Stimulated activated CD4-positive, alpha-beta T cell treated with anti-CD3 and anti-CD28 coated beads, Interleukin-1b, Interleukin-23, amount 100 ng/mL, for 24 hours (primary cell): ENCODE results near the gene RAB22A.
"Not testable (repeated sequence)": the region's sequence is repeated elsewhere in the genome, so short reads cannot be mapped to it uniquely, and the experiment has no call there.

Experiments
- DNase-seq, 4 experiments: peaks; one replicate each; pipeline ENCODE4 v3.0.0-alpha.2; 2020; ENCODE audit warnings: low read depth in 4 of 4, low spot score in 1 of 4

Gene RAB22A

DNA sequence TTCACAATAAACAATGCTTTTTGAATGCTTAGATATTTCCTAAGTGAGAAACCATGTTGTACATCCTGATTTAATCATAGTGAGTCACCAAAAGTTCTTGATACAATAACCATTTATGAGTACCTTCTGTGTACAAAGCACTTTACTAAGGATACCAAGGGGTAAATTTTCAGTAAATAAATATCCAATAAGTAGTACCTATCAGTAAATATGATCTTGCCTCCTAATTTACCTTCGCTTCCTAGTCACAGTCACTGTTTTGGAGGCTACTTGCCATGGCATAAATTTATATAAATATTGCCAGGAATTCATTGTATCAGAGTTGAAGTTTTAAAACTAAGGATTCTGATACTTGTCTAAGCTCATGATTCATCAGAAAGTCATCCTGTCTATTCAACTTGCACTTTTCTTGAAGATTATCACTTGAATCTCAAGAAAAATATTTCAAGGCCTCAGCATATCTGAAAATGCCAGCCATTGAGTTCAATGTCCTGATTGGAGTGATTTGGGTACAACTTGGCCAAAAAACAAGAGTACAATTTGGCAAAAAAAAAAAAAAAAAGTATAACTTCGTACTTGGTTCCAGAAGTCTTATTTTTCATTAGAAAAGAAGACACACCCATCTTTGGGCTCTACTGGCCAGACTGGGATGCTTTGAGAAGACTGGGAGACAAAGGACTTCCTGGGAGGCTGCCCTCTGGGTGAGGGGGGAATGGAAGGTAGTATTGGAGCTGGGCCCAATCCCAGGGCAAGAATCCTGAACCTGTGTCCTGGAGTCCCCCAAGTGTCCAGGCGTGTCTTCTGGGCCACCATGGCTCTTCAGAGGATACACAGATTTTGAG is 32.8 kb downstream of the RAB22A start:
- no peak for DNase-seq

DNA sequence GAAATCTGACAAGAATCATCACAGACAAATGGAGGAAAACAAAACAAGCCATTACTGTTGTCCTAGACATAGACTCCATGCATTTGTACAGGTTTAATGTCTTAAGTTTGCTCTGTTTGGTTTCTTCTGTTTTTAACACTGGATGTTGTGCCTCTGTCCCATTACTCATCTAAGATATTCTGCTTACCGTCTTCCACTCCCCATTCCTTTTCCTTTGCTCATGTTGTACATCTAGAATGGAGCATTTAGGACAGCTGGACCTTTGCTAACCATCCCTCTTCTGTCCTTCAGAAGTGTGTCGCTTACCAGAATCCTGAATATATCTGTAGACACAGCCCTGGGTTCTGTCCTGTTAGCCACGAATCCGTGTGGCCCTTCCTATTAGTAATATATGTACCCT is 35.2 kb downstream of the RAB22A start:
- no peak for DNase-seq

DNA sequence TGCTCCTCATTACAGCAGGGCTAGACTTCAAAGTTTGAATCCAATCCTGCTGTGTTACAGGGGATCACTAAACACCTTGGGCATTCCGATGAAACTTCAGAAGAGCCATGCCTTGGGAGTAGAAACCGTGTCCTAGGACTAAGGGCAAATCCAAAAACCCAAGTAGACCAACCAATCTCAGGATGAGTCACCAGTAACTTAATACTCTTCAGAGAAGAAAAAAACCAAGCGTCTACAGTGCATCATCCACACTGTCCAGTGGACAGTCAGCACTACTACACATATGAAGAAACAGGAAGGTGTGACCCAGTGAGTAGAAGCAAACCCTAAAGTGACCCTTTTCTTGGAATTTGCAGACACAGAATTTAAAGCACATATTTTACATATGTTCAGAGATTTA is 40.1 kb downstream of the RAB22A start:
- DNase-seq: no peak

- peak in 1 of 4 experiments; percentile 12 for DNase-seq
Measured at GRCh38 chr20:58352468-58352867, 43.0 kb downstream of the RAB22A start.

DNA sequence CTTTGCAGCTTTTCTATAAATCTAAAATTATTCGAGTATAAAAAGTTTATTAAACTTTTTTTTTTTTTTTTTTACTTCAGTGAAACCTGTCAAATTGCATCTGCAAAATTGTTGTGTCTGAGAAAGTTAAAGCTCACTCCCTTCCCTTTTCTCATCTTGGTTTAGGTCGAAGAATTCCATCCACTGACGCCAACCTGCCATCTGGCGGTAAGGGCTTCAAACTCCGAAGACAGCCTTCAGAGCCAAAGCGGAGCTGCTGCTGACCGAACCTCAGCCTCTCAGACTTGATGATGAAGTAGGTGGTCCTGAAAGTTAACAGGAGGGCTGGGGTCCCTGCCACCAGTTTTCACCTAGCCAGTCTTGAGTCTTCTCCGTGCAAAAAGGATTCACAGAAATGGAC is 49.9 kb downstream of the RAB22A start:
- DNase-seq: no peak

- DNase-seq: no peak
Measured at GRCh38 chr20:58360936-58361335, 51.4 kb downstream of the RAB22A start.

GRCh38 chr20:58361481-58362205 is 52.1 kb downstream of the RAB22A start:
- no peak for DNase-seq

- no peak for DNase-seq
Measured at GRCh38 chr20:58362206-58362516, 52.6 kb downstream of the RAB22A start.

DNA sequence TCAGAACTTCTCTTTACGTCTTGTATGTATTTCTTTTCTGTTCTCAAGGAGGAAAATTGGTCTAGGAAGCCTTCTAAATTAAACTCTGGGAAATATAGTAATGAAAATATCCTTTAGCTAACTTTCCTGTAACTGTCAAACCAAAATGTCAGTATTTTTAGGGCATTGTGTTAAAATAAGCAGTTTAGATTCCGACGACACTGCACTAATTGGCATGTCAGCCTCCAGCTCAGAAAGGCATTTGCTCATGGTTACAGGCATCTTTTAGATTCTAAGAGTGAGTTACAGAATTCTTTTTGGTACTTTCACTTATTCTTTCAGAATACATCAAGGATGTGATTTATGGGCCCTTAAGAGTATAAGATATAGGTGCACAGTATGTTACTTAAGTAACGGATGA is 53.5 kb downstream of the RAB22A start:
- DNase-seq: no peak

DNA sequence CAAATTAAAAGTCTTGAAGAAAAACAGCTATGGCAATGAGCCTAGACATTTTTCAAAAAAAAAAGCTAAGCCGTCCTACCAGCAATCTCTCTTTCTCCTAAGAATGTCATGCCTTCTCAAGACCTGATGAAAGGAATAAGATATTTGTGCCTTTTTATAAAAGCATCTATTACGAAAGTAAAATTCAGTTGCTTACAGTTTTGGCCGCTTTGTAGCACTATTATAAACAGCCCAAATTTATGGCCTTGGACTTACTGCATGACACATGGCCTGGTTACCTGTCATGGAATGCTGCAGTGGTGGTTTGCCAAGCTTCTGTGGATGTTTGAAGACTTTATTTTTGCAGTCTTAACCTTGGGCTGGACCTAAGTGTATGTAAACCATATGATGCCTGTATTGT is 57.4 kb downstream of the RAB22A start:
- no peak for DNase-seq

GRCh38 chr20:58372806-58373205 is 63.3 kb downstream of the RAB22A start:
- DNase-seq: no peak

GRCh38 chr20:58373296-58373695 is 63.8 kb downstream of the RAB22A start:
- DNase-seq: not testable (repeated sequence)

- DNase-seq: no peak
Measured at GRCh38 chr20:58374027-58374850, 64.7 kb downstream of the RAB22A start.

DNA sequence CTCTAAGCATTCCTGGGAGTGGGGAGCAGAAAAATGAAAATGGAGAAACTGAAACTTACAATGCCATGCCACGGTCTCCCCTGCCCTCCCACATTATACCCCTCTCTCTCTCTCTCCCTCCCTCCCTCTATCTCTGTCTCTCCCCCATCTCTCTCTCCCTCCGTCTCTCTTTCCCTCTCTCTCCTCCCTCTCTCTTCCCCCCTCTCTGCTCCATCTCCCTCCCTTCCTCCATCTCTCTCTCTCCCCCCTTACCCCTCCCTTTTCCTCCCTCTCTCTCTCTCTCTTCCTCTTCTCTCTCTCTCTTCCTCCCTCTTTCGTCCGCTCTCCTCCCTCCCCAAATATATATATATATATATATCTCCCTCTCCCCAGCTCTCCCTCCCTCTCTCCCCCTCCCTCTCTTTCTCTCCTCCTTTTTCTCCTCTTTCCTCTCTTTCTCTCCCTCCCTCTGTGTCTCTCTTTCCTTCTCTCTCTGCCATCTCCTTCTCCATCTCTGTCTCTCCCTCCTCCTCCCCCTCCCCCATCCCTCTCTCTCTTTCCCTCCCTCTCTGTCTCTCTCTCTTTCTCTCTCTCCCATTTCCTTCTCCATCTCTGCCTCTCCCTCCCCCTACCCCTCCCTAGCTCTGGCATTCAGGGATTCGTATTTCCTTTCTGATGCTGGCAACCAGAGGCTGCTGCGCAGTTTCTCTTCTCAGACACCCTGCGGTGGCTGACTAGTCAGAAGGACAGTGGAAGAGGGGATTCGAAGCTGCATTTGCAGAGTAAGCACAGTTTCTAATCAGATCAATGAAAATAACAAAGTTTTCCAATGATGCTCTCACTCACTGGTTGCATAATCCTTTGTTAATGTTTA is 65.6 kb downstream of the RAB22A start:
- no peak for DNase-seq

- no peak for DNase-seq
Measured at GRCh38 chr20:58375759-58376352, 66.3 kb downstream of the RAB22A start.

DNA sequence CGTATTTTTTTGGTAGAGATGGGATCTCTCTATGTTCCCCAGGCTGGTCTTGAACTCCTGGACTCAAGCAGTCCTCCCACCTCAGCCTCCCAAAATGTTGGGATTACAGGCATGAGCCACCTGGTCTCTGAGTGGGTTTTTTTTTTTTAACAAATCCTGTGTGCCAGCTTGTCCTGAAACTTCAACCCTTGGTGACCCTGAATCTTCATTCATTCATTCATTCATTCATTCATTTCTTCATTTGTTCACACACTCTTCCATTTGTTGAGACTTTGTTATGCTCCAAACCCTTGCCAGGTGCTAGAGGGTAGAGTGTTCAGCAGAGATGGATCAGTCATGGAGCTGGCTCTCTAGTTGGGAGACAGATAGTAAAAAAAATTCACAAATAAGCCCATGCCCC is 67.5 kb downstream of the RAB22A start:
- DNase-seq: no peak

DNA sequence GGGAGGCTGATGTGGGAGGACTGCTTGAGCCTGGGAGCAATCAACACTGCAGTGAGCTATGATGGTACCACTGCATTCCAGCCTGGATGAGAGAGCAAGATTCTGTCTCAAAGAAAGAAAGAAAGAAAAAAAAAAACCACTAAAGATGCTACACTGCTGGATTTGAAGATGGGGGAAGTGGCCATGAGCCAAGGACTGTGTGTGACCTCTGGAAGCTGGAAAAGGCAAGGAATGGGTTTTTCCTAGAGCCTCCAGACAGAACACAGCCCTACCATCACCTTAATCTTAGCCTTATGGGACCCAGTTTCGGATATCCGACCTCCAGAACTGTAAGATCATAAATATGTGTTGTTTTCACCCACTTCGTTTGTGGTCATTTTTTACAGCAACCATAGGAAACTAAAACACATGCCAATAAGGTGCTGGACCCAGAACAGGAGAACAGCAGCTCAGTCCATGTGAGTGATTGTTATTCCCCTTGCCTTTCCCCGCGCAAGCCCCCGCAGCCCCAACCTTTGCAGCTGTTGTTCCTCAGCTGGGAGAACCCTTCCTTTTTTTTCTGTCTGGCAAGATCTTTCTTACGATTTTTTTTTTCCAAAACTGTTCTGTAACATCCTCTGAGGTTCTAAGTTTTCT is 68.4 kb downstream of the RAB22A start:
- DNase-seq: no peak

DNA sequence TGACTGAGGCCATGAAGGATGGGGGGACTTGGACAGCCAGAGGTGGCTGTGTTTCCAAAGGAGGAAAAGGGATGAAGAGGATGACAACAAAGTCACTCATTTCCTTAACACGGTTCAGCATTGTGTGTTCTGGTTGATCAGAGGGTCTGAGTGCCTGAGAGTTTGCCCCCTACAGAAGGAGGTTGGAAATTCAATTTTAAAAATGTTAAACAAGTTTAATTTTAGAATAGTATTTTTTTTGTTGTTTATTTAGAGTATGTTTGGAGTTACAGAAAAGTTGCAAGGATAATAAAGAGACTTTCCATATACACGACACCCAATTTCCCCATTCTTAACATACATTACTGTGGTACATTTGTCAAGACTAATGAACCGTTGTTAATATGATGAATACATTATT is 69.2 kb downstream of the RAB22A start:
- no peak for DNase-seq

DNA sequence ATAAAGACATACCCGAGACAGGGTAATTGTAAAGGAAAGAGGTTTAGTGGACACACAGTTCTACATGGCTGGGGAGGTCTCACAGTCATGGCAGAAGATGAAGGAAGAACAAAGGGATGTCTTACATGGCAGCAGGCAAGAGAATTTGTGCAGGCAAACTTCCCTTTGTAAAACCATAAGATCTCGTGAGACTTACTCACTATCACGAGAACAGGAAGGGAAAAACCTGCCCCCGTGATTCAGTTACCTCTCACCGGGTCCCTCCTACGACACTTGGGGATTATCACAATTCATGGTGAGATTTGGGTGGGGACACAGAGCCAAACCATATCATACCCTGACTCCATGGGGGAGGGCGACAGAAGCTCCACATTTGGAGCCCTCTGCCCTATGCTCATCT is 72.1 kb downstream of the RAB22A start:
- no peak for DNase-seq

- no peak for DNase-seq
Measured at GRCh38 chr20:58382096-58382495, 72.6 kb downstream of the RAB22A start.
